ENCODE results near the gene MPZL3.
A peak's percentile ranks its signal among the peaks of the same experiment; 100 is the strongest.
"Not testable (repeated sequence)": the region's sequence is repeated elsewhere in the genome, so short reads cannot be mapped to it uniquely, and the experiment has no call there.

Gene MPZL3

GRCh38 chr11:118199135-118199534 lies 53.0 kb downstream of the MPZL3 start:
- Histone ChIP-seq H3K36me3 (replicated peaks) (no peaks in the 10 kb centered on the region), H3K27me3 (replicated peaks) (no peaks in the 10 kb centered on the region), H3K4me3 (ENCODE audit: low read depth, low read length) (no peak overlapping the region), H3K27ac (no peak overlapping the region)
- in situ Hi-C loops (cut with HindIII; ENCODE audit: low pct_ligation_motif_present, low sequenced_read_pairs), result no loop called here
- no peak for TF ChIP-seq CTCF (IDR thresholded peaks at IDR 0.05; ENCODE audit: low read depth, low read length, missing control alignments)
- no peak for DNase-seq

- TF ChIP-seq CTCF (IDR thresholded peaks at IDR 0.05; ENCODE audit: low read depth, low read length, missing control alignments), result peak; percentile 96
- no peaks in the 10 kb centered on the region for H3K36me3 ChIP-seq (replicated peaks)
These were observed 53.8 kb downstream of the MPZL3 start for GRCh38 chr11:118198370-118198769.

GRCh38 chr11:118194835-118195627 lies 57.1 kb downstream of the MPZL3 start:
- in situ Hi-C loops (cut with HindIII; ENCODE audit: low pct_ligation_motif_present, low sequenced_read_pairs), result no loop called here
- Histone ChIP-seq H3K4me3 (ENCODE audit: low read depth, low read length) (no peak overlapping the region), H3K27ac (no peak overlapping the region), H3K27me3 (replicated peaks) (no peaks in the 10 kb centered on the region), H3K36me3 (replicated peaks) (no peaks in the 10 kb centered on the region)
- peak; percentile 9 for DNase-seq
- TF ChIP-seq CTCF (IDR thresholded peaks at IDR 0.05; ENCODE audit: low read depth, low read length, missing control alignments), result no peak

More at GRCh38 chr11:118198370-118198769, 53.8 kb downstream of the MPZL3 start:
- Histone ChIP-seq H3K4me3 (ENCODE audit: low read depth, low read length) (no peak overlapping the region), H3K27me3 (replicated peaks) (no peaks in the 10 kb centered on the region), H3K27ac (no peak overlapping the region)
- peak; percentile 59 for DNase-seq
- in situ Hi-C loops (cut with HindIII; ENCODE audit: low pct_ligation_motif_present, low sequenced_read_pairs), result no loop called here

- no peak for TF ChIP-seq CTCF (IDR thresholded peaks at IDR 0.05; ENCODE audit: low read depth, low read length, missing control alignments)
- Histone ChIP-seq H3K27me3 (replicated peaks) (no peaks in the 10 kb centered on the region), H3K4me3 (ENCODE audit: low read depth, low read length) (no peak overlapping the region), H3K27ac (no peak overlapping the region), H3K36me3 (replicated peaks) (no peaks in the 10 kb centered on the region)
- in situ Hi-C loops (cut with HindIII; ENCODE audit: low pct_ligation_motif_present, low sequenced_read_pairs), result no loop called here
- DNase-seq, result no peak
These were observed 58.1 kb downstream of the MPZL3 start for GRCh38 chr11:118193910-118194566.

GRCh38 chr11:118192817-118193216 lies 59.3 kb downstream of the MPZL3 start:
- H3K27ac ChIP-seq; H3K36me3 ChIP-seq (replicated peaks); in situ Hi-C loops (cut with HindIII; ENCODE audit: low pct_ligation_motif_present, low sequenced_read_pairs); DNase-seq; H3K27me3 ChIP-seq (replicated peaks); H3K4me3 ChIP-seq (ENCODE audit: low read depth, low read length): not testable (repeated sequence)

- DNase-seq; H3K36me3 ChIP-seq (replicated peaks); H3K27me3 ChIP-seq (replicated peaks); in situ Hi-C loops (cut with HindIII; ENCODE audit: low pct_ligation_motif_present, low sequenced_read_pairs); H3K4me3 ChIP-seq (ENCODE audit: low read depth, low read length); H3K27ac ChIP-seq: not testable (repeated sequence)
These were observed 61.1 kb downstream of the MPZL3 start for GRCh38 chr11:118190942-118191506.

Data from brain microvascular endothelial cell (primary cell).